ENCODE results near the gene CAMK2D. TPM values are rescaled to one million over a fixed set of nuclear protein-coding genes. Genes with fewer than 3 reads are reported as not detected.

Gene CAMK2D
- total RNA-seq, 1 donor: 207 TPM

DNA sequence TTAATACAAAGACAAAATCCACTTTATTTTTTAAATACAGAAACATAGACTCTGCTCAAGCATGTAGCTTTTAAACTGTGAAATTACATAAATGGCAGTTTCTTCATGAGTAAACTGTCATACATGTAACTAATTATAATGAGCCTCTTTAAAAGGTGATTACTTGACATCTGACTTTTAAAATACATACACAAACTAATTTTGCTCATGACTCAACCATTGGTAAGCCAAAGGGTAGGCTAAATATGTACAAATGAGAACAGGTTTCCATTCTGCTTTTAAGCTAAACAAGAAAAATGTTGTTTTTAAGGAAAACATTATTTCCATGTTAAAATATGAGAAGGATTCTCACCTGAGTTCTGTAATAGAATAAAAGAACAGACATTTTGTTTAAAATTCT lies 27.9 kb downstream of the CAMK2D start:
- Histone ChIP-seq H4K20me1 (ENCODE audit: insufficient read depth, low read length) (peaks cover 1% of the 10 kb centered on the region), H3K27ac (ENCODE audit: low read depth, low read length) (no peak overlapping the region), H3K4me1 (ENCODE audit: insufficient read depth, low read length) (no peaks in the 10 kb centered on the region), H3K4me3 (ENCODE audit: insufficient read depth, low read length) (no peak overlapping the region), H3K4me2 (ENCODE audit: insufficient read depth, low read length) (no peak overlapping the region), H3K36me3 (ENCODE audit: insufficient read depth, low read length) (no peaks in the 10 kb centered on the region), H2AFZ (ENCODE audit: low read length) (no peak overlapping the region), H3K79me2 (ENCODE audit: insufficient read depth, low read length) (peaks cover 94% of the 10 kb centered on the region), H3K27me3 (ENCODE audit: insufficient read depth, low read length) (no peaks in the 10 kb centered on the region), H3K9me3 (ENCODE audit: low read depth, low read length) (no peaks in the 10 kb centered on the region)
- no peak for TF ChIP-seq CTCF (IDR thresholded peaks at IDR 0.05; ENCODE audit: extremely low read depth, low read depth, low read length)
- DNase-seq (ENCODE audit: insufficient read length, low spot score, missing footprints): no peak

DNA sequence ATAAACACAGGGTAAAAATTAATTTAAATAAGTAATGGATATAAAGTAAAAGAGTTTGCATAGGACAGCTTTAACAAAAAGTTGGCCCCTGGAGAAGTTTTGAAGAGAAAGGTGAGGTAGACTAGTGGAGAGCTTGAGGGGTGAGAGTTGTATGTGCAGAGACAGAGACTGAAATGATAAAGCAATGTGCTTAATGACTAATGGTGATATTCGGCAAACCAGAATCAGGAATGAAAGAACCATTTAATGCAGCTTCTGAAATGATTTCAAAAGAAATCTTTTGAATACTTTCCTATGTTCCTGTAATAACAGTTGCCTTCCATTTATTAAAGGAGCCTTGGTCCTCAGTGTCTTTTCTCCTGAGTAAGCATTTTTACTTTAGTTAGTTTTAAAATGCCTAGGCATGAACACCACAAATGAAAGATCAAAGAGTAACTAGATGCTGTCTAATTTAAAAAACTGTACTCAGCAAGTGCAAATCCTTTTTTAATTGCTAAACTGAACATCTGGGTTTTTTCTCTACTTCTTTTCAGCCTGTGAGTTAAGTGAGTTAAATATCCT lies 28.5 kb downstream of the CAMK2D start:
- TF ChIP-seq CTCF (IDR thresholded peaks at IDR 0.05; ENCODE audit: extremely low read depth, low read depth, low read length): no peak
- peaks cover 97% of the 10 kb centered on the region for H3K79me2 ChIP-seq (ENCODE audit: insufficient read depth, low read length)

GRCh38 chr4:113730467-113731216 lies 30.9 kb downstream of the CAMK2D start:
- Histone ChIP-seq H2AFZ (ENCODE audit: low read length) (no peak overlapping the region), H3K79me2 (ENCODE audit: insufficient read depth, low read length) (peaks cover 97% of the 10 kb centered on the region), H3K27me3 (ENCODE audit: insufficient read depth, low read length) (no peaks in the 10 kb centered on the region), H4K20me1 (ENCODE audit: insufficient read depth, low read length) (peaks cover 8% of the 10 kb centered on the region), H3K36me3 (ENCODE audit: insufficient read depth, low read length) (no peaks in the 10 kb centered on the region), H3K27ac (ENCODE audit: low read depth, low read length) (no peak overlapping the region), H3K4me1 (ENCODE audit: insufficient read depth, low read length) (peaks cover 4% of the 10 kb centered on the region), H3K4me2 (ENCODE audit: insufficient read depth, low read length) (no peak overlapping the region), H3K4me3 (ENCODE audit: insufficient read depth, low read length) (no peak overlapping the region), H3K9me3 (ENCODE audit: low read depth, low read length) (no peaks in the 10 kb centered on the region)
- no peak for DNase-seq (ENCODE audit: insufficient read length, low spot score, missing footprints)
- no peak for TF ChIP-seq CTCF (IDR thresholded peaks at IDR 0.05; ENCODE audit: extremely low read depth, low read depth, low read length)

More for the DNA sequence above, 28.5 kb downstream of the CAMK2D start:
- no peaks in the 10 kb centered on the region for H3K27me3 ChIP-seq (ENCODE audit: insufficient read depth, low read length)
- no peak overlapping the region for H3K4me2 ChIP-seq (ENCODE audit: insufficient read depth, low read length)
- H3K36me3 ChIP-seq (ENCODE audit: insufficient read depth, low read length): no peaks in the 10 kb centered on the region
- H4K20me1 ChIP-seq (ENCODE audit: insufficient read depth, low read length): peaks cover 4% of the 10 kb centered on the region
- no peaks in the 10 kb centered on the region for H3K9me3 ChIP-seq (ENCODE audit: low read depth, low read length)
- no peak overlapping the region for H2AFZ ChIP-seq (ENCODE audit: low read length)
- no peaks in the 10 kb centered on the region for H3K4me1 ChIP-seq (ENCODE audit: insufficient read depth, low read length)
- H3K27ac ChIP-seq (ENCODE audit: low read depth, low read length): no peak overlapping the region
- H3K4me3 ChIP-seq (ENCODE audit: insufficient read depth, low read length): no peak overlapping the region
- no peak for DNase-seq (ENCODE audit: insufficient read length, low spot score, missing footprints)

GRCh38 chr4:113727802-113728201 lies 33.7 kb downstream of the CAMK2D start:
- H3K79me2 ChIP-seq (ENCODE audit: insufficient read depth, low read length): peaks cover 94% of the 10 kb centered on the region

More at GRCh38 chr4:113727802-113728201, 33.7 kb downstream of the CAMK2D start:
- Histone ChIP-seq H3K9me3 (ENCODE audit: low read depth, low read length) (no peaks in the 10 kb centered on the region), H3K36me3 (ENCODE audit: insufficient read depth, low read length) (no peaks in the 10 kb centered on the region), H3K4me1 (ENCODE audit: insufficient read depth, low read length) (peaks cover 4% of the 10 kb centered on the region), H3K4me3 (ENCODE audit: insufficient read depth, low read length) (no peak overlapping the region), H3K27ac (ENCODE audit: low read depth, low read length) (no peak overlapping the region), H3K4me2 (ENCODE audit: insufficient read depth, low read length) (no peak overlapping the region), H4K20me1 (ENCODE audit: insufficient read depth, low read length) (peaks cover 11% of the 10 kb centered on the region), H2AFZ (ENCODE audit: low read length) (no peak overlapping the region), H3K27me3 (ENCODE audit: insufficient read depth, low read length) (no peaks in the 10 kb centered on the region)
- no peak for DNase-seq (ENCODE audit: insufficient read length, low spot score, missing footprints)
- TF ChIP-seq CTCF (IDR thresholded peaks at IDR 0.05; ENCODE audit: extremely low read depth, low read depth, low read length): no peak

Measured in osteoblast (primary cell).